CD4-positive, alpha-beta T cell treated with Interleukin-12 subunit alpha and Interleukin-12 subunit beta, for 1 hour (primary cell): ENCODE results near the gene ZRANB1.

ENCODE experiments used
- DNase-seq: peaks from one replicate; pipeline ENCODE4 v3.0.0-alpha.2; 2020

The ZRANB1 gene

GRCh38 chr10:125008689-125009638 is 67.0 kb downstream of the ZRANB1 start:
- no peak for DNase-seq

GRCh38 chr10:125009661-125010161 is 67.8 kb downstream of the ZRANB1 start:
- DNase-seq: no peak

GRCh38 chr10:125010362-125010761 is 68.4 kb downstream of the ZRANB1 start:
- no peak for DNase-seq

- DNase-seq: no peak
These were observed 69.4 kb downstream of the ZRANB1 start for GRCh38 chr10:125011171-125011925.

GRCh38 chr10:125011926-125012705 is 70.2 kb downstream of the ZRANB1 start:
- no peak for DNase-seq

- no peak for DNase-seq
These were observed 71.1 kb downstream of the ZRANB1 start for GRCh38 chr10:125012851-125013528.

- no peak for DNase-seq
These were observed 71.6 kb downstream of the ZRANB1 start for GRCh38 chr10:125013529-125013872.

- no peak for DNase-seq
These were observed 72.3 kb downstream of the ZRANB1 start for GRCh38 chr10:125014086-125014830.

- no peak for DNase-seq
These were observed 73.0 kb downstream of the ZRANB1 start for GRCh38 chr10:125014836-125015355.

GRCh38 chr10:125015356-125015944 is 73.5 kb downstream of the ZRANB1 start:
- DNase-seq: peak; percentile 9

- DNase-seq: no peak
These were observed 74.2 kb downstream of the ZRANB1 start for GRCh38 chr10:125016123-125016522.

GRCh38 chr10:125016611-125017202 is 74.8 kb downstream of the ZRANB1 start:
- DNase-seq: no peak

GRCh38 chr10:125017547-125018298 is 75.8 kb downstream of the ZRANB1 start:
- DNase-seq: no peak

GRCh38 chr10:125018576-125019143 is 76.7 kb downstream of the ZRANB1 start:
- DNase-seq: no peak

- no peak for DNase-seq
These were observed 78.5 kb downstream of the ZRANB1 start for GRCh38 chr10:125020386-125020785.

GRCh38 chr10:125020871-125021270 is 78.9 kb downstream of the ZRANB1 start:
- no peak for DNase-seq

GRCh38 chr10:125021686-125022344 is 79.9 kb downstream of the ZRANB1 start:
- DNase-seq: no peak

GRCh38 chr10:125022671-125023070 is 80.7 kb downstream of the ZRANB1 start:
- DNase-seq: no peak

- DNase-seq: no peak
These were observed 81.3 kb downstream of the ZRANB1 start for GRCh38 chr10:125023255-125023654.
